HG02642 (cell line): Measurements from ENCODE around the gene TMIGD2.

Source experiments
- ATAC-seq: cut with Tn5 transposase; IDR thresholded peaks from one replicate; pipeline ENCODE4 v1.9.1; 2021; ENCODE audit warnings: mild to moderate bottlenecking; ENCODE audit not compliant: unreplicated experiment, poor library complexity

The TMIGD2 gene

GRCh38 chr19:4327252-4327876 is 25.2 kb upstream of the TMIGD2 start:
- ATAC-seq: no peak

GRCh38 chr19:4326837-4327251 is 24.7 kb upstream of the TMIGD2 start:
- ATAC-seq: no peak

GRCh38 chr19:4326215-4326836 is 24.1 kb upstream of the TMIGD2 start:
- ATAC-seq: no peak

GRCh38 chr19:4324228-4324627 is 22.0 kb upstream of the TMIGD2 start:
- no peak for ATAC-seq

- no peak for ATAC-seq
These were observed 21.5 kb upstream of the TMIGD2 start for GRCh38 chr19:4323692-4324091.

- no peak for ATAC-seq
These were observed 20.9 kb upstream of the TMIGD2 start for GRCh38 chr19:4322942-4323665.

GRCh38 chr19:4320419-4320818 is 18.2 kb upstream of the TMIGD2 start:
- ATAC-seq: no peak

GRCh38 chr19:4319067-4319718 is 17.0 kb upstream of the TMIGD2 start:
- ATAC-seq: no peak

GRCh38 chr19:4318460-4318859 is 16.3 kb upstream of the TMIGD2 start:
- no peak for ATAC-seq

- no peak for ATAC-seq
These were observed 14.8 kb upstream of the TMIGD2 start for GRCh38 chr19:4316956-4317355.

GRCh38 chr19:4313847-4314490 is 11.8 kb upstream of the TMIGD2 start:
- no peak for ATAC-seq

GRCh38 chr19:4310247-4311121 is 8.3 kb upstream of the TMIGD2 start:
- ATAC-seq: no peak

GRCh38 chr19:4305659-4306058 is 3.5 kb upstream of the TMIGD2 start:
- ATAC-seq: no peak

- ATAC-seq: no peak
These were observed 3.0 kb upstream of the TMIGD2 start for GRCh38 chr19:4305257-4305612.

GRCh38 chr19:4304538-4305256 is 2.5 kb upstream of the TMIGD2 start, which contains the start of gene FSD1:
Gene FSD1 (plus strand): TSS chr19:4304598. CDS start chr19:4304747, 149 bp downstream.
- no peak for ATAC-seq

GRCh38 chr19:4303819-4304537 is 1.8 kb upstream of the TMIGD2 start:
- ATAC-seq: no peak

GRCh38 chr19:4301590-4302242 is 473 bp downstream of the TMIGD2 start:
- no peak for ATAC-seq

- ATAC-seq: no peak
These were observed 1.6 kb downstream of the TMIGD2 start for GRCh38 chr19:4300589-4300988.
